Activated T-helper 1 cell treated with anti-CD3 and anti-CD28 coated beads, Interleukin-2, amount 50 U/mL, for 16 hours (primary cell): ENCODE results near the gene MUC20.
"Not testable (repeated sequence)": the region's sequence is repeated elsewhere in the genome, so short reads cannot be mapped to it uniquely, and the experiment has no call there.

Source experiments
- DNase-seq, 2 donors: peaks; one replicate each; pipeline ENCODE4 v3.0.0-alpha.2; 2020; ENCODE audit warnings: low read depth in 1 of 2, low spot score in 1 of 2

Gene MUC20

GRCh38 chr3:195692781-195693427, 27.9 kb upstream of the MUC20 start:
- DNase-seq, result no peak

- DNase-seq, result no peak
Observed at GRCh38 chr3:195693428-195694216, 27.2 kb upstream of the MUC20 start.

GRCh38 chr3:195694217-195695076, 26.3 kb upstream of the MUC20 start:
- DNase-seq, result not testable (repeated sequence)

GRCh38 chr3:195696632-195697278, 24.0 kb upstream of the MUC20 start:
- no peak for DNase-seq

GRCh38 chr3:195697582-195698324, 23.0 kb upstream of the MUC20 start:
- DNase-seq, result no peak

- no peak for DNase-seq
Observed at GRCh38 chr3:195698325-195698646, 22.5 kb upstream of the MUC20 start.

GRCh38 chr3:195698647-195699387, 22.0 kb upstream of the MUC20 start:
- DNase-seq, result no peak

- DNase-seq, result no peak
Observed at GRCh38 chr3:195699388-195699771, 21.4 kb upstream of the MUC20 start.

- DNase-seq, result no peak
Observed at GRCh38 chr3:195699860-195700259, 20.9 kb upstream of the MUC20 start.

- DNase-seq, result no peak
Observed at GRCh38 chr3:195700319-195700718, 20.5 kb upstream of the MUC20 start.

- no peak for DNase-seq
Observed at GRCh38 chr3:195701042-195701915, 19.5 kb upstream of the MUC20 start.

- DNase-seq, result no peak
Observed at GRCh38 chr3:195703776-195704175, 17.0 kb upstream of the MUC20 start.

GRCh38 chr3:195704433-195704999, 16.3 kb upstream of the MUC20 start:
- DNase-seq, result no peak

GRCh38 chr3:195705081-195705991, 15.4 kb upstream of the MUC20 start:
- no peak for DNase-seq

GRCh38 chr3:195708061-195708460, 12.7 kb upstream of the MUC20 start:
- no peak for DNase-seq

- no peak for DNase-seq
Observed at GRCh38 chr3:195708626-195709481, 11.9 kb upstream of the MUC20 start.

- no peak for DNase-seq
Observed at GRCh38 chr3:195709676-195710085, 11.1 kb upstream of the MUC20 start.
